HAP-1 (cell line): ENCODE results near the gene TCIRG1.

Source experiments
- DNase-seq, 2 experiments: peaks; one replicate each; pipeline ENCODE4 v3.0.0-alpha.2; 2016 to 2020; ENCODE audit warnings: low spot score in 2 of 2
- H3K27me3 ChIP-seq: fragments of 250-450 bp; sonication (Bioruptor Pico); 2 replicates; pipeline ENCODE4 v1.5.1; 2020; ENCODE audit warnings: low read depth, mild to moderate bottlenecking, moderate library complexity
- H3K36me3 ChIP-seq: fragments of 250-450 bp; sonication (Bioruptor Pico); replicated peaks from 2 replicates; pipeline ENCODE4 v1.5.1; 2020; ENCODE audit warnings: mild to moderate bottlenecking
- H3K4me1 ChIP-seq: fragments of 250-450 bp; sonication (Bioruptor Pico); 2 replicates; pipeline ENCODE4 v1.5.1; 2020; ENCODE audit warnings: mild to moderate bottlenecking
- H3K4me3 ChIP-seq: fragments of 250-450 bp; sonication (Bioruptor Pico); 2 replicates; pipeline ENCODE4 v1.5.1; 2020; ENCODE audit warnings: mild to moderate bottlenecking, moderate library complexity
- H3K9me3 ChIP-seq: fragments of 250-450 bp; sonication (Bioruptor Pico); 2 replicates; pipeline ENCODE4 v1.5.1; 2020; ENCODE audit warnings: mild to moderate bottlenecking, moderate library complexity
- in situ Hi-C: fragments of 300-500 bp; cut with MboI; formaldehyde crosslinking; loops from 3 replicates; pipeline ENCODE4 v1.14.3; 2020; ENCODE audit warnings: low sequenced_read_pairs, inconsistent platforms, mixed read lengths

The TCIRG1 gene

GRCh38 chr11:68019486-68019885 lies 19.3 kb upstream of the TCIRG1 start:
- in situ Hi-C loops, result no loop called here
- Histone ChIP-seq H3K4me3 (no peak overlapping the region), H3K4me1 (no peaks in the 10 kb centered on the region; the same call in 1 of the 2 replicates), H3K36me3 (no peaks in the 10 kb centered on the region), H3K9me3 (no peaks in the 10 kb centered on the region; the same call in 1 of the 2 replicates), H3K27me3 (no peaks in the 10 kb centered on the region)
- DNase-seq, result no peak

GRCh38 chr11:68020575-68020974 lies 18.2 kb upstream of the TCIRG1 start:
- Histone ChIP-seq H3K4me1 (no peaks in the 10 kb centered on the region; the same call in 1 of the 2 replicates), H3K4me3 (no peak overlapping the region), H3K36me3 (no peaks in the 10 kb centered on the region), H3K9me3 (peaks cover 3% of the 10 kb centered on the region; the same call in 1 of the 2 replicates), H3K27me3 (no peaks in the 10 kb centered on the region)
- no peak for DNase-seq
- in situ Hi-C loops, result no loop called here

- H3K9me3 ChIP-seq, result peaks cover 3% of the 10 kb centered on the region; the same call in 1 of the 2 replicates
- H3K4me3 ChIP-seq, result no peak overlapping the region
- no peaks in the 10 kb centered on the region for H3K36me3 ChIP-seq
- peak in 1 of 2 experiments; percentile 52 for DNase-seq
- in situ Hi-C loops, result no loop called here
- no peaks in the 10 kb centered on the region; the same call in 1 of the 2 replicates for H3K4me1 ChIP-seq
- H3K27me3 ChIP-seq, result no peaks in the 10 kb centered on the region
These were observed 17.5 kb upstream of the TCIRG1 start for GRCh38 chr11:68021167-68021787.

GRCh38 chr11:68022531-68022930 lies 16.3 kb upstream of the TCIRG1 start:
- DNase-seq, result no peak
- Histone ChIP-seq H3K4me3 (no peak overlapping the region), H3K4me1 (no peaks in the 10 kb centered on the region), H3K27me3 (no peaks in the 10 kb centered on the region), H3K9me3 (peaks cover 3% of the 10 kb centered on the region; the same call in 1 of the 2 replicates), H3K36me3 (no peaks in the 10 kb centered on the region)
- in situ Hi-C loops, result no loop called here

- H3K4me1 ChIP-seq, result peaks cover 1% of the 10 kb centered on the region
- no peak overlapping the region for H3K4me3 ChIP-seq
- H3K36me3 ChIP-seq, result no peaks in the 10 kb centered on the region
- no peaks in the 10 kb centered on the region for H3K27me3 ChIP-seq
- peaks cover 5% of the 10 kb centered on the region; the same call in 1 of the 2 replicates for H3K9me3 ChIP-seq
- no peak for DNase-seq
- in situ Hi-C loops, result no loop called here
These were observed 14.3 kb upstream of the TCIRG1 start for GRCh38 chr11:68024508-68024907.

DNA sequence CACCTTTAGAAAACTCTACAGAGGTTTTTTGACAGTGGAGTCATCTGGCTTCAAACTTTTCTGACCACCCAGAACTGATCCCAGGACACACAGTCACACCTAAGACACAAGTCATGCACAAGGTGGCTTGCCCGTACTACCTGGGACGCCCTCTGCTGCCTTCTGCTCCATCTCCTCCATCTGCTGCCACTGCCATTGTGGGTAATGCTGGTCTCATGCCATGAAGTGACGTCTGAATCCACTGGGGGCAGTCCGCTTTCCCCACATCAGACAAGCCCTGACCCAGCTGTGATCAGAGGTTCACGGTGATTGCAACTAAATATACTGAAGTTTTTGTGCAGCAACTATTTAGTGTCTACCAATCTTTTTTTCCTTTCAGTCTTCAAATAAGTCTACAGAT lies 13.8 kb upstream of the TCIRG1 start:
- Histone ChIP-seq H3K27me3 (no peaks in the 10 kb centered on the region), H3K4me3 (no peak overlapping the region), H3K36me3 (no peaks in the 10 kb centered on the region), H3K4me1 (peaks cover 4% of the 10 kb centered on the region), H3K9me3 (peaks cover 5% of the 10 kb centered on the region; the same call in 1 of the 2 replicates)
- no peak for DNase-seq
- in situ Hi-C loops, result no loop called here

DNA sequence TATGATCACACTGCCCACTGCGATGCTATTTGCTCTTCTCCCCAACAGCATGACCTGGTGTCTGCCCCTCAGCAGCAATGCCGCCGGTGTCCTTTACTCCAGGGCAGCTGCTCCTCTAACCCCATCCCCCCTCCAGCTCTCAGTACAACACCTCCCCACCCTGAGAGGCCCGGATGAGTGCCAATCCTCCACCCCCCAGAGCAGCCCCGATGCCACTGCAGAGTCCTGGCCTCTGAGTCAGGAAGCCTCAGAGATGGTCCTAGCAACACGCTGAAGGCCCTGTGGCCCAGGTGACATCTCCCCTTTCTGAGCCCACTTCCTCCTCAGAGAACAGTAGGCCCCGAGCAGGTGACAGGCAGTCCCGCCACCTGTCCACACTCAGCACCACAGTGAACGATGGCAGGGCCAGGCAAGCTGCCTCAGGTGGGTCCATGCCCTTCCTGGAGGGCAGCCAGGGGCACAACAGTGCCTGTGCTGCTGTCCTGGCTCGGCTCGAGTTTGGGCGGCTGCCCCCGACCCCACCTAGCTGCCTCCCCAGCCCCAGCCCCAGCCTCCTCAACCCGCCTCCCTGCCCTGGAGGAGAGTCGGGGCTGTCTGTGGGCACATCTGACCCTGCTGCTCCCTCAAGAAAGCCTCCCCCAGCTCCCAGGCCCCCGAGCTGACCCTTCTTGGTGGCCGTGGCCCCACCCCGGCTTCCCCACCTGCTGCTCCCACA lies 12.3 kb upstream of the TCIRG1 start:
- H3K36me3 ChIP-seq, result no peaks in the 10 kb centered on the region
- H3K4me1 ChIP-seq, result peaks cover 7% of the 10 kb centered on the region
- no peaks in the 10 kb centered on the region for H3K27me3 ChIP-seq
- peaks cover 5% of the 10 kb centered on the region; the same call in 1 of the 2 replicates for H3K9me3 ChIP-seq
- H3K4me3 ChIP-seq, result no peak overlapping the region
- in situ Hi-C loops, result no loop called here
- no peak for DNase-seq

GRCh38 chr11:68027667-68028066 lies 11.2 kb upstream of the TCIRG1 start:
- in situ Hi-C loops, result no loop called here
- H3K27me3 ChIP-seq, result no peaks in the 10 kb centered on the region
- no peak for DNase-seq
- peaks cover 5% of the 10 kb centered on the region; the same call in 1 of the 2 replicates for H3K9me3 ChIP-seq
- peaks cover 6% of the 10 kb centered on the region for H3K36me3 ChIP-seq
- peaks cover 8% of the 10 kb centered on the region for H3K4me1 ChIP-seq
- H3K4me3 ChIP-seq, result no peak overlapping the region

- Histone ChIP-seq H3K36me3 (peaks cover 19% of the 10 kb centered on the region), H3K4me3 (peak overlapping the region; percentile 82), H3K27me3 (no peaks in the 10 kb centered on the region), H3K9me3 (peaks cover 5% of the 10 kb centered on the region; the same call in 1 of the 2 replicates), H3K4me1 (peaks cover 8% of the 10 kb centered on the region)
- in situ Hi-C loops, result no loop called here
- DNase-seq, result no peak
These were observed 9.9 kb upstream of the TCIRG1 start for GRCh38 chr11:68028802-68029545.

- H3K4me3 ChIP-seq, result peak within 1 kb of the TSS; percentile 82
- H3K36me3 ChIP-seq, result peaks cover 27% of the 10 kb centered on the region
- DNase-seq, result peak; percentile 99
- H3K9me3 ChIP-seq, result peaks cover 2% of the 10 kb centered on the region; the same call in 1 of the 2 replicates
- H3K27me3 ChIP-seq, result no peaks in the 10 kb centered on the region
- H3K4me1 ChIP-seq, result peaks cover 8% of the 10 kb centered on the region
- in situ Hi-C loops, result no loop called here
These were observed 8.3 kb upstream of the TCIRG1 start, which contains the start of gene NDUFS8 for GRCh38 chr11:68030318-68031143. NDUFS8 (plus strand) TSS chr11:68030681; CDS start chr11:68032152, 1,471 bp downstream.

GRCh38 chr11:68031144-68031464 lies 7.7 kb upstream of the TCIRG1 start:
- Histone ChIP-seq H3K9me3 (peaks cover 2% of the 10 kb centered on the region; the same call in 1 of the 2 replicates), H3K36me3 (peaks cover 27% of the 10 kb centered on the region), H3K27me3 (no peaks in the 10 kb centered on the region), H3K4me3 (peak overlapping the region; percentile 82), H3K4me1 (peaks cover 8% of the 10 kb centered on the region)
- in situ Hi-C loops, result no loop called here
- no peak for DNase-seq

DNA sequence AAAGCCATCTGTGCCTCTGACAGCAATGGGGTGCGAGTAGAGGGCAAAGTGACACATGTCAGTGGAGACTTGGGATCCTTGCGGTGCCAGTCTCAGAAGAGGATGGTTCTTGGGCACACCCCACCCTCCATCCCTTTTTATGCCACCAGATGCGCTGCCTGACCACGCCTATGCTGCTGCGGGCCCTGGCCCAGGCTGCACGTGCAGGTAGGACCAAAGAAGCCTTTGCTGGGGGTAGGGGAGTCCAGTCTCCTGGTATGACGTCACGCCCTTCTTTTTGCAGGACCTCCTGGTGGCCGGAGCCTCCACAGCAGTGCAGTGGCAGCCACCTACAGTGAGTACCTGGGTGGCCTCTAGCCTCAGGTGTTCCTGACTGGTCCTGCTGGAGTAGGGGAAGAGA lies 6.8 kb upstream of the TCIRG1 start:
- DNase-seq, result no peak
- Histone ChIP-seq H3K4me1 (peaks cover 8% of the 10 kb centered on the region), H3K27me3 (no peaks in the 10 kb centered on the region), H3K36me3 (peaks cover 35% of the 10 kb centered on the region), H3K9me3 (peaks cover 2% of the 10 kb centered on the region; the same call in 1 of the 2 replicates), H3K4me3 (no peak overlapping the region)
- in situ Hi-C loops, result no loop called here
